IPS DF 6.9 (cell line): ENCODE data around the gene RSPH6A.

Experiments
- DNase-seq: peaks from one replicate; pipeline ENCODE4 v3.0.0-alpha.2; 2013; ENCODE audit warnings: low read depth, low spot score
- H3K27ac ChIP-seq: one replicate; pipeline ENCODE4 v1.5.1; 2013; ENCODE audit warnings: low read length, control low read depth
- H3K27me3 ChIP-seq: 2 replicates; pipeline ENCODE4 v1.6.1; 2013; ENCODE audit warnings: mild to moderate bottlenecking, low read length; ENCODE audit not compliant: control insufficient read depth, insufficient read depth
- H3K36me3 ChIP-seq: 2 replicates; pipeline ENCODE4 v1.6.1; 2013; ENCODE audit warnings: low read length; ENCODE audit not compliant: control insufficient read depth, insufficient read depth
- H3K4me1 ChIP-seq: 2 replicates; pipeline ENCODE4 v1.6.1; 2013; ENCODE audit warnings: low read length; ENCODE audit not compliant: control insufficient read depth, insufficient read depth
- H3K4me3 ChIP-seq: 2 replicates; pipeline ENCODE4 v1.5.1; 2013; ENCODE audit warnings: mild to moderate bottlenecking, low read length
- H3K9me3 ChIP-seq: 2 replicates; pipeline ENCODE4 v1.6.1; 2013; ENCODE audit warnings: low read length, inconsistent platforms; ENCODE audit not compliant: control insufficient read depth, insufficient read depth
- WGBS: extraction: QIAGEN DNeasy Blood & Tissue Kit; methylation state at CpG from one replicate; pipeline ENCODE4 v1.1.7; 2013; ENCODE audit warnings: mixed read lengths, missing lambda C conversion rate; ENCODE audit not compliant: insufficient read length, insufficient coverage; 5-methylcytosine and 5-hydroxymethylcytosine counted together

Gene RSPH6A

DNA sequence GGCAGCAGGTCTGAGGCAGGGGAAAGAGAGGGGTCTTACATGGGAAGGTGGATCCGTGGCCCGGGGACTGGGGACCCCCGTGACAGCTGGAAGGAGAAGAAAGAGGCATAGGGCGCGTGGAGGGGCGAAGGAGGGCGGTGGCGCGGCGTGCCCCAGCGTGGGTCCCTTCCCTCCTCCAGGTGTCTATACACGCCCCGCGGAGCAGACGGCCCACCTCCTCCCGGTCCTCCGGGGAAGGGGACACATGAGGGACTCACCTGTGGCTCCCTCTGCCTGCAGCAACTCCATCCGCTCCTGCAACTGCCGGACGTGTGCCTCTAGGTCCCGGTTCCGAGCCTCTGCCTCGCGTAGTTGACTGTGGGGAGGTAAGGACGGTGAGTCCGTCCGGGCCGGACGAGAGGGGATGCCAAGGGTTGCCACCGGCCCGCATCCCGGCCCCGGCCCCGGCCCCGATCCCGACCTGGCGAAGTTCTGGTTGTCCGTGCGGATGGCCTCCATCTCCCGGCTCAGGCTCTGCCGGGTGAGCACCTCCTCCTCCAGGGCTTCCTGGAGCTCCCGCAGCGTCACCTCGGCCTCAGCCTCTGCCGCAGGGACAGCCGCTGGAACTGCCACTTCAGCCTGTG, 43.7 kb downstream of the RSPH6A start:
- no CpG with 5 or more reads among the region's 46 CpGs for WGBS
- Histone ChIP-seq H3K27ac (no peak overlapping the region), H3K4me3 (no peak overlapping the region; the same call in 1 of the 2 replicates), H3K27me3 (no peaks in the 10 kb centered on the region), H3K36me3 (no peaks in the 10 kb centered on the region; the same call in 1 of the 2 replicates), H3K9me3 (no peaks in the 10 kb centered on the region), H3K4me1 (peaks cover 7% of the 10 kb centered on the region)
- no peak for DNase-seq

DNA sequence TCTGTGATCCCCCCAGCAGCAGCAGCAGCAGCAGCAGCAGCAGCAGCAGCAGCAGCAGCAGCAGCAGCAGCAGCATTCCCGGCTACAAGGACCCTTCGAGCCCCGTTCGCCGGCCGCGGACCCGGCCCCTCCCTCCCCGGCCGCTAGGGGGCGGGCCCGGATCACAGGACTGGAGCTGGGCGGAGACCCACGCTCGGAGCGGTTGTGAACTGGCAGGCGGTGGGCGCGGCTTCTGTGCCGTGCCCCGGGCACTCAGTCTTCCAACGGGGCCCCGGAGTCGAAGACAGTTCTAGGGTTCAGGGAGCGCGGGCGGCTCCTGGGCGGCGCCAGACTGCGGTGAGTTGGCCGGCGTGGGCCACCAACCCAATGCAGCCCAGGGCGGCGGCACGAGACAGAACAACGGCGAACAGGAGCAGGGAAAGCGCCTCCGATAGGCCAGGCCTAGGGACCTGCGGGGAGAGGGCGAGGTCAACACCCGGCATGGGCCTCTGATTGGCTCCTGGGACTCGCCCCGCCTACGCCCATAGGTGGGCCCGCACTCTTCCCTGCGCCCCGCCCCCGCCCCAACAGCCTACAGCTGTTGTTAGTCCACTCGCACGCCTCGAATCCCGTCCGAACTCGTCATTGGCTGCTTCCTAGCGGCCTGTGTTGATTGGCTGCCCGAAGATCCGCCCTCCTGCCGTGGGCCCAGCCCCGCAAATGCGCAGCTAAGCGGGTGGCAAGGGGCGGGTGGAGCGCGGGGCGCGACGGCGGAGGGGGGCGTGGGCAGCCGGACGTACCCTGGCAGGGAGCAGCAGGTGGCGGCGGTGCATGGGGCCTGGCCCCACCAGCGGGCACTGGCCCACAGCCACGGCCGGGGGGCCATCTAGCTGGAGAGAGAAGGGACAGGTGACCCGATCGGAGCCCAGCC, 44.7 kb downstream of the RSPH6A start:
- Histone ChIP-seq H3K4me3 (peak overlapping the region; percentile 50; the same call in 1 of the 2 replicates), H3K9me3 (no peaks in the 10 kb centered on the region), H3K36me3 (no peaks in the 10 kb centered on the region; the same call in 1 of the 2 replicates), H3K27ac (no peak overlapping the region), H3K4me1 (peaks cover 10% of the 10 kb centered on the region), H3K27me3 (no peaks in the 10 kb centered on the region)
- WGBS: no CpG with 5 or more reads among the region's 79 CpGs
- peak; percentile 93 for DNase-seq

DNA sequence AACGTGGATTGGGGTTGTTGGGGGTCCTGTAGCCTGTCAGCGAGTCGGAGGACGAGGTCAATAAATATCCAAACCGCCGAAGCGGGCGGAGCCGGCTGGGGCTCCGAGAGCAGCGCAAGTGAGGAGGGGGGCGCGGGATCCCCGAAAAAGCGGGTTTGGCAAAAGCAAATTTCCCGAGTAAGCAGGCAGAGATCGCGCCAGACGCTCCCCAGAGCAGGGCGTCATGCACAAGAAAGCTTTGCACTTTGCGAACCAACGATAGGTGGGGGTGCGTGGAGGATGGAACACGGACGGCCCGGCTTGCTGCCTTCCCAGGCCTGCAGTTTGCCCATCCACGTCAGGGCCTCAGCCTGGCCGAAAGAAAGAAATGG, 45.3 kb downstream of the RSPH6A start:
- peaks cover 16% of the 10 kb centered on the region for H3K4me1 ChIP-seq
- no peaks in the 10 kb centered on the region; the same call in 1 of the 2 replicates for H3K36me3 ChIP-seq
- H3K27ac ChIP-seq: no peak overlapping the region
- peak overlapping the region; percentile 50; the same call in 1 of the 2 replicates for H3K4me3 ChIP-seq
- no peaks in the 10 kb centered on the region for H3K27me3 ChIP-seq
- DNase-seq: no peak
- H3K9me3 ChIP-seq: no peaks in the 10 kb centered on the region
- no CpG with 5 or more reads among the region's 28 CpGs for WGBS

DNA sequence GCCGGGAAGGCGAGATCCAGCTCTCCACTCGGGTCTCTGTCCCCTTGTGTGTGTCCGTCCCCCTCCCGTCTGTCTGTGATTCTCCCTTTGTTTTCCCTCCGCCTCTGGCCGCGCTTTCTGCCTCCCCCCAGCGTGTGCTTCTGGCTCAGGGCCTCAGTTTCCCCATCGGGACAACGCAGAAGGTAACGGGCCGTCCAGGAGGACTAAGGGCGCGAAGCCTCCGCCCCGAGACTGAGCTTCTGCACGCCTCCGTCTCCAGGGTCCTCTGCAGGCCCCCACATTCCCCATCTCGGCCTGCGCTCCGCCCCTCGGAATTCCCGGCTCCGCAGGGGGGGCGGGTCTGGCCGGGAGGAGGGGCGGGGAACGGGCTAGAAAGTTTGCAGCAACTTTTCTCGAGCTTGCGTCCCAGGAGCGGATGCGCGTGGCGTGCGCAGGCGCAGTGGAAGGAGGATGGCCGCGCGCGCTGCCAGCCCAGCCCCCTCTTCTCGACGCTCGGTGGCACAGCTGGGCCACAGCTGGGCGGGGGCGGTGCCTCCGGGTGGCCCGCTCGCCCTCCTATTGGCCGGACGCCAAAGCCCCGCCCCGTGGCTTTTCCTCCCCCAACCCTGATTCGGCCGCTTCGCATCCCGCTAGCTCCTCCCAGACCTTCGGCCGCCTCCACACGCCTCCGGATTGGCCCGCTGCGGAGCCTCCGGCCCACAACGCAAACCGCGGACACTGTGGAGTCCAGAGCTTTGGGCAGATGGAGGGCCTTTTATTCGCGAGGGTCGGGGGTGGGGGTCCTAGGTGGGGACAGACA, 45.9 kb downstream of the RSPH6A start, which contains the start of gene SIX5:
SIX5 (minus strand) TSS at position 269 of the 799 bp plus-strand sequence. CDS start 408 bp downstream, outside the sequence.
- H3K36me3 ChIP-seq: no peaks in the 10 kb centered on the region; the same call in 1 of the 2 replicates
- no peak within 1 kb of the TSS for H3K27ac ChIP-seq
- H3K4me1 ChIP-seq: peaks cover 18% of the 10 kb centered on the region
- H3K9me3 ChIP-seq: no peaks in the 10 kb centered on the region
- peak within 1 kb of the TSS; percentile 50 for H3K4me3 ChIP-seq
- DNase-seq: peak; percentile 93
- WGBS: no CpG with 5 or more reads among the region's 70 CpGs
- no peaks in the 10 kb centered on the region for H3K27me3 ChIP-seq

DNA sequence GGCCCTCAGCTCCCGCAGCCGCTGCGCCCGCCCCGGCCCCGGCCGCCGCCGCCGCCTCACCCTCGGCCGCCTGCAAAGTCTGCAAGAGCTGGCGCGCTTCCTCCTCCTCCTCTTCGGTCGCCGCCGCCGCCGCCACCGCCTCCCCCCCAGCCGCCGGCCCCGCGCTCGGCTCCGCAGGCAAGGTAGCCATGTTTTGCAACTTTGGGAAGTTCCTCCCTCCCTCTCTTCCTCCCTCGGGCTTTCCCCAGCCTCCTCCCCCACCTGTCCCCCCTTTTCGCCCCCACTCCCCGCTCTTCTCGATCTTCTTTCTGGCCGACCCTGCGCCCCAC, 46.5 kb downstream of the RSPH6A start:
- H3K27ac ChIP-seq: no peak overlapping the region
- H3K27me3 ChIP-seq: no peaks in the 10 kb centered on the region
- no CpG with 5 or more reads among the region's 33 CpGs for WGBS
- peaks cover 22% of the 10 kb centered on the region for H3K4me1 ChIP-seq
- no peaks in the 10 kb centered on the region; the same call in 1 of the 2 replicates for H3K36me3 ChIP-seq
- peak overlapping the region; percentile 47; the same call in 1 of the 2 replicates for H3K4me3 ChIP-seq
- H3K9me3 ChIP-seq: no peaks in the 10 kb centered on the region
- DNase-seq: no peak

DNA sequence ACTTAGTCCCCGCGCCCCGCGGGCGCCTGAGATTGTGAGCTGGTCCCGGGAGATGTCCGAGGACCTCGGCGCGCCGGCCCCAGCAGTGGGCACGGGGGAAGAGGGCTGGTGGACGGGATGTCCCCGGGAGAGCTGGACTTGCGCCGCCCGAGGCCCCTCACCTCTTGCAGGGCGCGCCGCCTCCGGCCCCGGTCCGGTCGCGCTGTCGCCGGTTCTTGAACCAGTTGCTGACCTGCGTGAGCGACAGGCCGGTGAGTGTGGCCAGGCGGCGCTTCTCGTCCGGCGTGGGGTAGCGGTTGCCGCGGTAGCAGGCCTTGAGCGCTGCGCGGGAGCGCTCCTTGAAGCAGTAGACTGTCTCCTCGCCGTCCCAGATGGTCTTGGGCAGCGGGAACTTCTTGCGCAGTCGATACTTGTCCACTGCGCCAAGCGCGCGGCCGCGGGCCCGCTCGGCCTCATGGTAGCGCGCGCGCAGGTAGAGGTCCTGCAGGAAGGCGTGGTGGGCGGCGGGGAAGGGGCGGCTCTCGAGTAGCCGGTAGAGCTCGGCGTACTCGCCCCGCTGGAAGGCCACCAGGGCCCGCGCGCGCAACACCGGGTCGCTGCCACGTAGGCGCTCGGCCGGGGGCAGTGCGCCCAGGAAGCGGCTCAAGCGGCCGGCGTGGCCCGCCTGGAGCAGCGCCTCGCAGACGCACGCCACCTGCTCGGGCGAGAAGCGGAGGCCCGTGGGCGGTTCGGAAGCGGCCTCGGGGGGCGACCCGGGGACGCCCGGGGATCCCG, 47.0 kb downstream of the RSPH6A start:
- DNase-seq: no peak
- H3K27ac ChIP-seq: no peak overlapping the region
- no peaks in the 10 kb centered on the region; the same call in 1 of the 2 replicates for H3K36me3 ChIP-seq
- peak overlapping the region; percentile 47 for H3K4me3 ChIP-seq
- no CpG with 5 or more reads among the region's 102 CpGs for WGBS
- H3K9me3 ChIP-seq: no peaks in the 10 kb centered on the region
- peaks cover 22% of the 10 kb centered on the region for H3K4me1 ChIP-seq
- H3K27me3 ChIP-seq: no peaks in the 10 kb centered on the region

DNA sequence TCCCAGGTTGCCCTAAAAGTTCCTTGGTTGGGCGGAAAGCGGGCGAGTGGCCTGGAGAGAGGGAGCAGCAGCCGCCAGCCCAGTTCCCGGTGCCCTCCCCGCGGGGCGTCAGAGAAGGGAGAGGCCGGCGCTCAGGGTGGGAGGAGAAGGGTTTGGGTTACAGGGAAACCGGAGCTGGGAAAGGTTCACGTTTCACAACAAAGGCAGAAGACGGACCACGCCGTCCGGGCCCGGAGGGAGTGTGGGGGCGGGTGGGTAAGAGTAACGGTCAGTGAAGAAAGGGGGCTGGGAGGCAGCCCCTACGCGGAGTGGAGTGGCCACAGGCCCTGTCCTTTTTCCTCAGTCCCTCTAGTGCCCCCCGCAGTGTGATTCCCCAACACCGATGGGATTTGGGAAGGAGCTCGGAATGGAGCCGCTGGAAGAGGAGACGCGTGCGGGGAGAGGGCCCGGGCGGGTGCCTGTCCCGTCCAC, 47.7 kb downstream of the RSPH6A start:
- Histone ChIP-seq H3K9me3 (no peaks in the 10 kb centered on the region), H3K27ac (no peak overlapping the region), H3K4me3 (peak overlapping the region; percentile 47; the same call in 1 of the 2 replicates), H3K36me3 (no peaks in the 10 kb centered on the region; the same call in 1 of the 2 replicates), H3K27me3 (no peaks in the 10 kb centered on the region), H3K4me1 (peaks cover 22% of the 10 kb centered on the region)
- WGBS: no CpG with 5 or more reads among the region's 31 CpGs
- DNase-seq: no peak

DNA sequence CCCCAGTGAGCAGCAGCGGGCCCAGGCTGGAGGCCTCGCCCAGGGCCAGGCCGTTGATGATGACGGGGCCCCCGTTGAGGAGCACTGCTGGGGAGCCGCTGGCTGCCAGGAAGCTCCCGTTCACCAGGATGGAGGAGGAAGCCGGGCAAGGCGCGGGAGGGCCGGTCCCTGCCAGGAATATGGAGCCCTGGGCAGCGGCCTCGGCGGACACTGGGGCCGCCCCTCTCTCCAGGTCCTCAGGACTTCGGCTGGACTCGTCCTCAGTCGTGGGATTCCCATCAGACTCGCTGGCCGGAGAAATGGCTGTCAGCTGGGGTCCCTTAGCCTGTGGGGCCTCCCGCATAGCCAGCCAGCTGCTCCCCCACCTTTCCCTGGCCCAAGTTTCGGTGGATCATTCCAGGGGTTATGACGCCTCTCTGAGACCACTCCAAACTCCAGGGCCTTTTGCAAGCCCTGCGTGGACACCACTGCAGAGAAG, 48.2 kb downstream of the RSPH6A start:
- Histone ChIP-seq H3K27ac (no peak overlapping the region), H3K4me3 (peak overlapping the region; percentile 47; the same call in 1 of the 2 replicates), H3K9me3 (no peaks in the 10 kb centered on the region), H3K36me3 (no peaks in the 10 kb centered on the region; the same call in 1 of the 2 replicates), H3K27me3 (no peaks in the 10 kb centered on the region), H3K4me1 (peaks cover 22% of the 10 kb centered on the region)
- DNase-seq: no peak
- WGBS: no CpG with 5 or more reads among the region's 24 CpGs

DNA sequence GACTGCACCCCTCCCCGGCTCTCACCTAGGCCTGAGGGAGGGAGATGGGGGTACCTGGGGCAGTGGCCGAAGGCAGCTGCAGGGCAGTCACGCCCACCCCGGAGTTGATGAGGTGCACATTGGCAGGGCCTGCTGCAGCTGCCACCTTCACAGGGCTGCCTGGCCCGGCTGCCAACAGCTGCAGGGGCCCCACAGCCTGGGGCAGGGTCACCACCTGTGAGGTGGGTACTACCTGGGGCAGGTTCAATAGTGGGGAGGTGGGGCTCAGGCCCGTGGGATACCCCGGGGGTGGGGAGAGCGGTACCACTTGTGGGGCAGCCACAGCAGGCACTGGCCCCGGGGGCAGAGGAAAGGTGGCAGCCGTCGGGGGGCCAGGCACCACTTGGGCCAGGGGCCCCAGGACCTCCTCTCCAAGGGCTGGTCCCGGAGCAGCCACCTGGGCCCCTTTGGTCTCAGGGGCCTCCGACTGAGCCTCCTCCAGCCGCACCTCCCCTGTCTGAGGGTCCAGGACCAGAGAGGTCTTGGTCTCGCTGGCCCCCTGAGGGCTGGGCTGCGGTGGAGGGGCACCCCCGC, 48.7 kb downstream of the RSPH6A start:
- Histone ChIP-seq H3K27ac (no peak overlapping the region), H3K36me3 (no peaks in the 10 kb centered on the region), H3K9me3 (no peaks in the 10 kb centered on the region), H3K4me1 (peaks cover 19% of the 10 kb centered on the region), H3K27me3 (no peaks in the 10 kb centered on the region), H3K4me3 (no peak overlapping the region)
- no CpG with 5 or more reads among the region's 17 CpGs for WGBS
- DNase-seq: no peak
